GM19023 (cell line): ENCODE results near the gene PRXL2C.
A peak's percentile ranks its signal among the peaks of the same experiment; 100 is the strongest.
"Not testable (repeated sequence)": the region's sequence is repeated elsewhere in the genome, so short reads cannot be mapped to it uniquely, and the experiment has no call there.

Experiments used
- ATAC-seq: cut with Tn5 transposase; IDR thresholded peaks from one replicate; pipeline ENCODE4 v1.9.1; 2021; ENCODE audit warnings: mild to moderate bottlenecking, moderate library complexity; ENCODE audit not compliant: unreplicated experiment

Gene PRXL2C

GRCh38 chr9:96655198-96655851, at the start of gene PRXL2C:
TSS of gene PRXL2C (minus strand) at chr9:96655317. CDS start at chr9:96655281, 36 bp downstream.
- ATAC-seq = peak; percentile 83

GRCh38 chr9:96700721-96701375, 45.7 kb upstream of the PRXL2C start:
- ATAC-seq = not testable (repeated sequence)

- no peak for ATAC-seq
Observed at GRCh38 chr9:96691326-96691725, 36.2 kb upstream of the PRXL2C start.

GRCh38 chr9:96688745-96689464, 33.8 kb upstream of the PRXL2C start:
- ATAC-seq = no peak

- no peak for ATAC-seq
Observed at GRCh38 chr9:96688187-96688586, 33.1 kb upstream of the PRXL2C start.

- ATAC-seq = no peak
Observed at GRCh38 chr9:96686638-96687335, 31.7 kb upstream of the PRXL2C start.

GRCh38 chr9:96680812-96681499, 25.8 kb upstream of the PRXL2C start:
- ATAC-seq = no peak

GRCh38 chr9:96674906-96675538, 19.9 kb upstream of the PRXL2C start:
- no peak for ATAC-seq

- ATAC-seq = not testable (repeated sequence)
Observed at GRCh38 chr9:96673786-96674185, 18.7 kb upstream of the PRXL2C start.

GRCh38 chr9:96668868-96669534, 13.9 kb upstream of the PRXL2C start:
- no peak for ATAC-seq

GRCh38 chr9:96667363-96667728, 12.2 kb upstream of the PRXL2C start:
- ATAC-seq = no peak

- peak; percentile 48 for ATAC-seq
Observed at GRCh38 chr9:96666653-96667362, 11.7 kb upstream of the PRXL2C start.

GRCh38 chr9:96665789-96666188, 10.7 kb upstream of the PRXL2C start:
- ATAC-seq = no peak

- ATAC-seq = no peak
Observed at GRCh38 chr9:96663506-96664120, 8.5 kb upstream of the PRXL2C start.

GRCh38 chr9:96661711-96662110, 6.6 kb upstream of the PRXL2C start:
- ATAC-seq = no peak

- no peak for ATAC-seq
Observed at GRCh38 chr9:96660692-96661248, 5.7 kb upstream of the PRXL2C start.

GRCh38 chr9:96654450-96655197, 493 bp downstream of the PRXL2C start:
- peak; percentile 43 for ATAC-seq

- no peak for ATAC-seq
Observed at GRCh38 chr9:96651626-96652025, 3.5 kb downstream of the PRXL2C start.
